Right forelimb (tissue), 1 donor: ENCODE data around the gene AKT1.

Experiments used
- DNase-seq: peaks from one replicate; pipeline ENCODE4 v3.0.0-alpha.2; 2018

The AKT1 gene

DNA sequence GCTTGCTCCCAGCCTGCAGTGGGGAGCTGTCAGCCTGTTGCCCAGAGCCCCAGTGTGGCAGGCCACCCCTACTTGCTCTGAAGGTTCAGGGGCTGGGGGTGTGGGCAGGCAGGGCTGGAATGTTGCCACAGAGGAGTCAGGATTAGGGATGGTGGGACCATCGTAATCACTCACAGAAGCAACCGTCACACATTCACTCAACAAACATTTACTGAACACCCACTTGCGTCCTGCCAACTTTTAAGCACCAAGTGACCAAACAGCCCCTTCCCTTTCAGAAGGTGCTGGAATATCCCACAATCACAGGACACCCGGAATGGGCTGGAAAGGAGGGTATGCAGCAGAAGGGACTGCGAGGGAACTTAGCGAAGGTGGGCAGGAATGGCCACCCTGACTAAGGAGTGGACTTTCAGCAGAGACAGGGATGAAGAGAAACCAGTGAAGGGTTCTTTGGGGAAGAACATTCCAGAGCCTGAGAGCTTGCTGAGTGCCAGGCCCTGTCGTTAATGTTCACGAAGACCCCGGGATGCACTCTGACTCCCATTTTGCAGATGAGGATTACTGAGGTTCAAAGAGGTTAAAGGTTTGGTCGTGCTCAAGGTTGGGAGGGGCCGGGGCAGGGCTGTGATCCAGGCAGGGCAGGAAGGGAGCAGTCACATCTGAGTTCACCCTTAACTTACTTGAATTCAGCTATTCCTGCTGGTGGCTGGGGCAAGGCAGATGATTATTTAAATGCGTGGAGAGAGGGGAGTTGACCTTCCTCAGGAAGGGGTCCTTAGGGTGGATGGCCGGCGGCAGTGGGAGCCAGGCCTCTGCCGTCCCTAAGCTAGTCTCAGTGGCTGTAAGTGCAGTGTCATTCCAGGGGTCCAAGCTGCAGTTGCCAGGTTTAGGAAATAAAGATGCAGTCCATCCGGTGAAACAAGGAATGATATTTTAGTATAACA lies 3.0 kb upstream of the AKT1 start:
- no peak for DNase-seq

DNA sequence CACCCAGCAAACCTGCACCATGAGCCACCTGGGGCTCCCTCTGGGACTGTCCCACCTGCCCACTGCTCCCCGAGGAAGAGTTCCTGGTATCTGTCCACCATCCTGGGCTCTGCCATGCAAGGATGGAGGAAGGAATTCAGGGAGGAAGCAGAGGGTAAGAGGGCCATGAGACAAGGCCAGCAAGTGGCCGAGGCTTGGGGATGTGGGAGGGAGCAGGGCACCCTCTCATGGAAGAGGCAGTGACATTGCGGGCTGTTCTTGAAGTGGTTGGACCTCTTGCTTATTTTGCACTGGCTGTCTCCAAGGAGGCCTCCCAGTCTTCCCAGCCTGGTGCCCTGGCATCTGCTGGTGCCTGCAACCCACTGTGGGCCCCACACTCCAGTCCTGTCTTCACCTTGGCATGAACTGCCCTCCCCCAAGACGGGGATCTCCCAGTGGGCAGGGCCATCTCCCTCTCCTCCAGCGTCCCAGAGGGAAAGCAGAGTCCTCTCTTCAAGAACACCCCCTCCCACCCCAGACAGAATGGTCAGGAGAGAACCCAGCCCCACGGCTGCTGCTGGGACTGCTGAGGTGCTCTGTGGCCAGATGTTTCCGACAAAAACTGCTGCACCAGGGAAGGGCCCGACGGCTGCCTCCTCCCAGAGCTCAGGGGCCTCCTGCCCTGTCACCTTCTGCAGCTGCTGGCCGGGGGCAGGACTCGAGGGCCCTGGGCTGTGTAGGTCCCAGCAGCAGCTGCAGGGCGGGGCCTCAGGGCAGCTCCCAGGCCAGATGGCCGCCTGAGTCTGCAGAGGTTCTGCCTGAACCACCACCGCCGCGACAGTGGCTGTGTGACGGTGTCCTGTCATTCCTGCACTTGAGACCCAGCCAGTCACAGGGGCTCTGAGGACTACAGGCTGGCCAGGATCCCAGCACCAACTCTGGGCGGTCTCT lies 1.8 kb upstream of the AKT1 start:
- peak; percentile 68 for DNase-seq

DNA sequence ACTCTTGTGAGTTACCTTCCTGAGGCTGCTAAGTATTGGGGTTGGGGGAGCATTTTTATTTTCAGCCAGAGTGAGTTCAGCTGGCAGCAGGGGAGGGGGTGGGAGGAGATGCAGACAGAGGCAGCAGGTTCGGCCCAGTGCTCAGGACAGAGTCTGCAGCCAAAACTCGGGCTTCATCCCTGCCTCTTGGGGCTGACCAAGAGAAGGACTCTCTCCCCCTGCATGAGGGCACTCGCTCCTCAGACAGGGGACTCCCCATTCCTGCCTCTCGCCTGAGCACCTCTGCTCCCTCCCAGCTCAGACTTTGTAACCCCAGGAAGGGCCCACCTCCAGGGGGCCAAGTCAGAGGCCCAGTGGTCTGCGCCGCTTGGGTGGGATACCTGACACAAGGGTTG lies 1.1 kb upstream of the AKT1 start:
- DNase-seq, result no peak

DNA sequence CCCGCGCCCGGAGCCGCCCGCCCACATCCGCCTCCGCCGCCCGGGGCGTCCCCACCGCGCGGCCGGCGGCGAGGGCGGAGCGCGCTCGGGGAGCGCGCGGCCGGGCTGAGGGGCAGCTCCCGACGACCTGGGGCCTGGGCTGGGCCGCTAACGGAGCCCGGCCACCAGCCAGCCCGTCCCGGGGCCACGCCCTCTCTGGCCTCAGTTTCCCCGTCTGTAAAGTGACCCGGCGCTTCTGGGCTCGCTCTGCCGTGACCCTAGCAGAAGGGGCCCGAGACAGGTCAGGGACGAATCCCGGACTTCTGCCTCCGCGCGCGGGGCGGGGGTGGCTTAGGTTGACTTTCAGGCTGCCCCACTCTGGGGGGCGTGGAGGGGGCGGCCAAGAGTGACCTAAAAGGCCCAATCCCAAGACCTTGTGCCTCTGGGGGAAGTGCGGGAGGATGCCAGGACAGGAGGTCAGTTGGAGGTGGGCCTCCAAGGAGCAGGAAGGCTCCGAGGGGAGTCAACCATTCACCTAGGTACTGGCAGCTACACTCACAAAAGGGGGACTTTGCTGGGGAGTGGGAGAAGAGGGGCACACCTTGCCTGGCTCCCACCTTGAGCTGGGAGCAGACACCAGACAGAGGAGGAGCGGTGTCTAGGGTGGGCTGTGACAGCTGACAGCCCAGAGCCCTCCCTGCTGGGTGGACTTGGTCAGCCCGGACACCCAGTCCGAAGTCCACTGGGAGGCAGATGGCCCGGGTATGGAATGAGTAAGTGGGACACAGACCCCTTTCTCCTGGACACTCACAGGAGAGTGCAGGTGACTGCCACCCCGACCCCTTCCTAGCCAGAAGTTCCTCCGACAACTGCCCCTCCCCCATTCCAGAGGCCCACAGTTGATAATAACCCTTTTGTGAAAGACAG lies 486 bp upstream of the AKT1 start:
- peak; percentile 70 for DNase-seq

DNA sequence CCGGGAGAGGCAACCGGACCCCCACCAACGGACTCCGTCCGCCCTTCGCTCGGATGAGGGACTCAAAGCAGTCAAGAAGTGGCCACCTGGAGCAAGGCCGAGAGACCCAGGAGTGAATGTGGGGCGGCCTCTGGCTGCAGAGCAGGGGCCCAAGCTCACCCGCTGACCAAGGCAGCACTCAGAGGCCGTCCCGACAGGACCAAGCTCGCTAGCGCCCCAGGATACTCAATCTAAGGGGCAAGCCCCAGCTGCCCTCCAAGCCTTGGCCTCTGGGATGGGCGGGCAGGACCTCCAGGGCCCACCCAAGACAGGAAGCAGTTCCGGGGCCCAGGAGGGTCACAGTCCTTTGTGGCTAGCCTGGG lies 936 bp downstream of the AKT1 start:
- no peak for DNase-seq

DNA sequence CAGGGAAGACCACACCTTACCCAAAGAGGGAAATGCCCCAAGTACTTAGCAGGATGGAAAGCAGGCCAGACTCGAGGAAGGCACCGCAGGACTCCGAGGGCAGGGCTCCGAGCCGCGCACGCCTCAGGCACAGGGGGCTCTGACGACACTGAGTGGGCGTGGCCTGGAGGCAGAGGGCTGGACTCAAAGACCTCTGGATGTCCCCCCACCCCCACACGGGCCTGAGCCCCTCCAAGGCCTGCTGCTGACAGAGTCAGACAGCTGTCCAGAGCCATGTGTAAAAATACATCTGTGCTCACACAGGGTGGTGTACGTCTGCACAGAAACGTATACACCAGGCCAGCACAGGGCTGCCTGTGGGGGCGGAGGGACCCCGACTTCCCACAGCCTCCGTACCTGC lies 1.4 kb downstream of the AKT1 start:
- peak; percentile 67 for DNase-seq

DNA sequence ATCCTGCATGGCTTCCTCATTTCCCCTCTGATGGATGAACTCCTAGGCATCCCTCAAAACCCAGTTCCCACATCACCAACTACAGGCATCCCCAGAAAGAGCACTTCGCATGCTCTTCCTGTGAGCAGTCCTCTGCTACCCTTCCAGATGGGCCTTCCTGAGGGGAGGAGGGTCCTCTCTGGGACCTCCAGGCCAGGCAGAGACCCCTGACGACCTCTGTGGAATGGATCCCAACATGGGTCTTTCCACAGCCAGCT lies 1.9 kb downstream of the AKT1 start:
- DNase-seq, result no peak

DNA sequence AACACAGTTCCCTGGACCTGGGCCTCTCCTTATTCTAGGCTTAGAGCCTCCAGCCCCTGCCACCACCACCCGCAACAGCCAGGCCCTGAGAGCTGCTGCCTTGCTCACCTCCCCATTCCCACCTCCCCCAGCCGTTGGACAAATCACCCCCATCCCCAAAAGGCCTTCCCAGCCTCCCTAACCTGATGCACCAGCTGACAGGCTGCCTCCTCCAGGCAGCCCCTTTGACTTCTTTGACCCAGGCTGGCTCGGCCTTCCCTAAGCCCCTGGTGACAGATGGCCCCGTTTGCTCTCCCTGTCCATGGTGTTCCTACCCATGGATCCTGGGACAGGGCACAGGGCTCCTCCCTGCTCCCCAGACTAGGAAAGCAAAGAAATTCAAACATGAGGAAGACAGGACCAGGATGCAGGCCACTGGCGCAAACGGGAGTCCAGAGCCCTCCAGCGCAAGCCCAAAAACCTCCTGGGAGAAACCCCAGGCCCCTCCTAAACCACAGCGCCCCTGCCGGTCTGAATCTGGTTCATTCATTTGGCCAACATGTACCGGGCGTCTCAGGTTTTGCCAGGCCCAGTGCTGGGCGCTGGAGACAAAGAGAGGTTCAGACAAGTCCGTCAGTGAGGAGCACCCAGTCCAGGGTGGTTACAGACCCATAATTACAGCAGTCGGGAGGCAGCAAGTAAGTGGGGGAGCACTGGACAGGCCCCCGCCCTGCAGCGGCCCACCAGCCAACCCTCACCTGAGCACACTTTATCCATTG lies 2.4 kb downstream of the AKT1 start:
- no peak for DNase-seq

DNA sequence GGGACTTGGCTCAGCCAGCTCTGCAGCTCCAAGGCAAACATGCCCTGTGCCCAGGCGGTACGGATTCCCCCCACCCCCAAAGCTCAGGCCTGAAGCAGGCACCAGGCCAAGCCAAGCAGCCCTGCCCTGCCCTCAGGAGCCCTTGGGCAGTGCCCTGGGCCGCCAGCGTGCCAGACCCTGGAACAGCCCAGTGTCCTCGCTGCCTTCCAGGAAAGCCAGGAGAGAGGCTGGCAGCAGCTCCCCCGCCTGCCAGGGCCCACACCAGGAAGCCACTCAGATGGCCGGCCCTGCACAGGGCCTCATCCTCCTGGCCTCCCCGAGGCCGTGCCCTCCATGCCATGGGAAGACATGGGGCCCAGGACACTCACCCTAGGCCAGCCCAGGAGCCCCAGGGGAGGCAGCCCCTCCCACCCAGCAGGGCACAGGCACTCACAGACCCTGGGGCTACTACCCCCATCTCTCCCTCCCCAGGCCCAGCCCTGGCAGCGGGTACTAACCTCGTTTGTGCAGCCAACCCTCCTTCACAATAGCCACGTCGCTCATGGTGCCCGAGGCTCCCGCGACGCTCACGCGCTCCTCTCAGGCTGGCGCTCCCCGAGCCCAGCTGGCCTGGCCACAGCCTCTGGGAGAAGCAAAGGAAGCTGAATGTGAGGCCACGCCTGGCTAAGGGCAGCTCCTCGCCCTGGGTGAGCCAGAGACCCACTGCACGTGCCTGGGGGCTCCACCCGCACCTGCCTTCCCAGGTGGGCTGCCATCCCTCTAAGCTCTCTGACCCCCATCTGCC lies 3.3 kb downstream of the AKT1 start:
- DNase-seq, result no peak

DNA sequence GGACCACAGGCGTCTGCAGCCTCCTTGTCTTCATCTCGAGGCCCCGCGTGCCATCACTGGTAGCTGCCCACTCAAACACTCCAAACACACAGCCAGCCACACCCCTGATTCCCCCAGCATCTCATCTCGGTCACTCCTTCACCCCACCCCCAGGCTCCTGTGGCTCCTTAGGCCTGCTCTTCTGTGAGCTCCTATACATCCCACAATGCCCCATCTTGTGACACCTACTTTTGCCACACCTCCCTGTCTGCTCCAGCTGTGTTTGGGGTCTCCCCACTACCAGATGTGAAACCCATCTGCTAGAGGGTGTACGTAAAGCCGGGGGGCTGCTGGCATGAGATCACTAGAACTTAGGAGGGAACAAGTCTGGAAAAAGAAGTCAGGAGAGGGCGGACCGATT lies 4.1 kb downstream of the AKT1 start:
- no peak for DNase-seq

DNA sequence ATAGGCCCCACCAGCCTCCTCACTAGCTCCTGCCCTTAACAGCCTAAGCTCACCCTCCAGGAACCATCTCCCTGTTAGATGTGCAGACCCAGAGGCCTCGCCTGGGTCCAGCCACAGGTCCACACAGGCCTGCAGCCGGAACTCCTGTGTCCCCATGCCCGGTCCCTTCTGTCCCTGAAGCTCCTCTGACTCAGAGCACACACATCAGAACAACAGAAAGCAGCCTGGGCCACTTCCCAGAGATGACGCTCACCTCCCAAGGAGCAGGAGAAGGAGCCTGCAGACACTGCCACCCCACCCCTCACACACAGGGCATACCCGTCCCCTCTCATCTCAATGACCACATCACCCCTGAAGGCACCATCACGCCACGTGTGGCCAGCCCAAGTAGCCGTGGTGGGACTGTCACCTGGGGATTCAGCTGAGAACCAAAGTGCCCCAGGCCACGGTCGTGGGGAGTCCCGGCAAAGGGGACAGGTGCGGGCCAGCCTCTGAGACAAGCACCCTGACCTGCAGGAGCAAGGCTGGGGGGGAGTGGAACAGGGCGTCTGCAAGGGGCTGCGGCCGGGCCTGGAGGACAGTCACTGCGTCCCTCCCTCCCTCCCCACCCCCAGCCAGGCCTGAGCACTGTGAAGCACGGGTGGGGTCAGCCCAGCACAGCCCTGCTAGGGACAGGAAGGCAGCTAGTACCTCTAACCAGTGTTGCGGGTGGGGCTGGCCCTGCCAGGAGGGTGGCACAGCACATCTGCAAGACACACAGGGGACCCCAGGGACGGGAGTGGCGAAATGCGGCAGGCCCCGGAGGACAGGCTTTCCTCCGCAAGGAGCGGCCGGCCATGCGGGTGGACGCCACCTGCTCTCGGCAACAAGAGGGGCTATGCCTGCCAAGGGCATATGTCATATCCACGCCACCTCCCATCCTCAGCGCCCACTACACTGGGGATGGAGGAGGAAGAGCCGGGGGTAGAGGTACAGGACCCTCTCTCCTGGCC lies 5.5 kb downstream of the AKT1 start:
- DNase-seq, result no peak

DNA sequence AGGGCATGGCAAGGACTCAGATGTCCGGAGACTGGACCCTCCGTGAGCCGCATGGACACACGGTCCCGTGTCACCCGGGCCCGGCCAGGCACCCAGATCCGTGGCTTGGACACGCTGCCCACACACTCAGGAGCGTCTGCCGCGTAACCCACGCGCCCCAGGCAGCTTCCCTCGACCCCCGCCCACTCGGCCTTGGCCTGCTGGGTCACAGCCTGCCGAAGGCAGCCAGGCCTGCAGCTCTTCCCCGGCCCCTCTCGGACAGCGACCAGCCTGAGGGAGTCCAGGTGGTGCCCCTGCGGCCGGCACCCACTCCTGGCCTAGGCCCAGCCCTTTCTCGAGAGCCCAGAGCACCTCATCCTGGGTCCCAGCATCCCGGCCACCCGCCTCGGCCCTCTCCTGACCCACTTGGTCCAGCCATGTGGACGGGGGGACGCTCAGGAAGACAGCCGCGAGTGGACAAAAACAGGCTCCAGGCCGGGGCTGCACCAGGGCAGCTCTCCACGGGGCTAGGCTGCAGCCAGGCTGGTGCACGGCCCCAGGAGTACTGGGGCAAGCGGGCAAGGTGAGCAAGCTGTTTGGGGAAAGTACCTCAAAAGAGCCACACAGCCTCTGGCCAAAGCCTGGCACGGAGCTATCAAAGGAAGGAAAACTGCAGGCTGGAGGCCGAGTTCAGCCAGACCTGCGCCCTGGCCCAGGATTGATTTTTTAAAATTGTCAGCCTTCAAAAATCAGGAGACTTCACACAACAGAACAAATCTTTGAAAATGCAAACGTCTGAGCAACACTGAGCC lies 6.5 kb downstream of the AKT1 start:
- DNase-seq, result no peak

DNA sequence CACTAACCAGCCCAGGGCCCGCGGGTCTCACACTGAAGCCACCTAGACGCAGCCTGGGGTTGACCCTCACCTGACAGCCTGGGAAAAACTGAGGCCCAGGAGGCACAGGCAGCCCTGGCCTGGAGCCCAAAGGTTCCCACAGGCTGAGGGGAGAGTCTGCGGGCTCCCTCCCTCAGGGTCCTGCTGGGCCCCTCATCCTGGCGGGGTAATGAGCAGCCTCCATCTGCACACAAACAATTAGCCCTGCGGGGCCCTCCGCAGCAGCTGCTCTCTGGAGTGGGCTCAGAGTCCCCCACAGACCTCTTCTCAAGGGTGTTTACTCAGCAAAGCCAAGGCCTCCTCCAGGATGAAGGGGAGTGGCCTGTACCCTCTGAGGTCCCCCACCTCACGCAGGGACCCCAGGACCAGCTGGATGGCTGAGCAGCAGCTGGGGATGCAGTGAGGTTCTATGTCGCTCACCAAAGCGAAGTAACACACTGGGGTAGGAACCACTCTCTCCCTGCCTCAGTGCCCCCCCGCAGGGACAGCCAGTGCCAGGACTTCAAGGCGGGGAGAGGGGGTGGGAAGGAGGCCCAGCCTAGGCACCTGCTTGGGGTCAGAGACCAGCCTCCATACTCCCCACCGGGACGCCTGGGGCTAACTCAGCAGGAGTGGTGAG lies 7.3 kb downstream of the AKT1 start:
- no peak for DNase-seq

DNA sequence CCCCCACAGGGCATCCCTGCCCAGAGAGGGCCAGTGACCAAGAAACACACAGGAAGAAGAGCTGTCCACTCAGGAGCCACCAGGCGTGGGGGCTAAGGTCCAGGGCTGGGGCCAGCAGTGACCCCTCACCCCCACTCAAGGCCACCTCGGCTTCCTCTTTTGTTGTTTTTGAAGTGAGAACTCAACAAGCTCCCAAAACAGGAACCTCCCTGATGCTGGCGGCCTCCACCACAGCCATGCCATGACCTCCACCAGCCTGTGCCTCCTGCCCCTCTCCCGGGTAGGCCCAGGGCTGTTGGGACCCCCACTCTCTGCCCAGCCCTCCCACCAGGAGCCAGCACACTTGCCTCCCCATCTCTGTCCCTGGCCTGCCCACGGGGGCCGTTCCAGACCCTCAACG lies 7.8 kb downstream of the AKT1 start:
- no peak for DNase-seq

DNA sequence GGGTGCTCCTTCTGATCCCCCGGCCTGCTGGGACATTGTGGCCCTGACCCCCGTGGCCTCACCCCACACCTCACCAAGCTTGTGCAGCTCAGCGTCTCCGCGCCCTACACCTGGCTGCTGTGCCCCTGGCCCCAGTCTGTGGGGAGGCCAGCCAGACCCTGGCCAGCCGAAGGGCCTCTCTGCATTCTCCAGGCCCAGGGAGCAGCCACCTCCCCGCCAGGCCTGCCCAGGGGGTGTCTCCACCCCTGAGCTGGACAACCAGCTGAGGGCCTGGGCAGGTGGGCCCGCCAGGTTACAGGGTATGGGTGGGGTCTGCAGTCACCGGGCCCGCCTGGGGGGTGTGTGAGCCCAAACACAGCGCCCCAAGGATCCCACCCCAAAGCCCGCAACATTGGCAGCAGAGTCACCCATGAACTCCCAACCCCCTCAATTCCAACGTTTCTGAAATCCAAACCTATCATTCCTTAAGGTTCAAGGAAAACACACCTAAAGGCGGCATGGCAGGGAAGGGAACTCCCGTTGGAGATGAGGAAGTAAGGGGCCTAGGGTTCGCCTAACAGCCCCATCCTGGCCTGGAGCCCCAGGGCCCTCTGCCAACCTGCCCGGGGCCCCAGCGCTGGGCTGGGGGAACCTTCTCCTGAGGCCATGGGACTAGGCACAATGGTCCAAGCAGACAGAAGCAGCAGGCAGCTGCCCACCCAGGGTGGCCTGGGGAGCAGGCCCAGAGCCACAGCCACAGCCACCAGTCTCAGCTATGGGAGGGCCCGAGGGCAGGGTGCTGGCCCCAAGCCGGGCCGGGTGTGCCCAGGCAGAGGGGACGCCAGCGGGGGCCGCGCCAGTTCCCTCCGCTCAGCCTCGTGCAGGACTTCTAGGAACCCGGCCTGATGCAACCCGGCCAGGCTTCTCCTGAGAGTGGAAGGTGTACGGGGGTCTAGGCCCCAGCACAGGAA lies 8.5 kb downstream of the AKT1 start:
- DNase-seq, result no peak

DNA sequence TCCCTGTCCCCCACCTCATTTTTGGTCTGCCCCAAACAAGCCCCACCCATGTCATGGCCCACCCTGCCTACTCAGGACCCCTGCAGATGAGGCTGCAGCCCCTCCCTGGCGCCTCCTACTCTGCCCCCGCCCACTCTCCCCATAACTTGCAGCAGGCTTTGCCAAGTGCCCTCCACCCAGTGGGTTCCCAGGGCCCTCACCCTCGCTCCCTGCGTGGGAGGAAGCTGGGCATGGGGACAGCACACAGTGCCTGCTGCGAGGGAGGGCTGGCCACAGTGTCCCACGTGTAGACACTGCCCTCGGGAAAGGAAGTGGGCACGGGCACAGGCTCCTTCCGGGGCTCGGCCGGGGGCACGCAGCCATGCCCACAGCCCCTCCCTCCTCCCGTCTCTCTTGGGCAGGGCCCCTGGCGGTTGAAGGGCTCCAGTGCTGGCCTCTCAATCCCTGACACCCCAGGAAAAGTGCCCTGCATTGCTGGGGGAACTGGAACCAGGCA lies 9.4 kb downstream of the AKT1 start:
- no peak for DNase-seq

DNA sequence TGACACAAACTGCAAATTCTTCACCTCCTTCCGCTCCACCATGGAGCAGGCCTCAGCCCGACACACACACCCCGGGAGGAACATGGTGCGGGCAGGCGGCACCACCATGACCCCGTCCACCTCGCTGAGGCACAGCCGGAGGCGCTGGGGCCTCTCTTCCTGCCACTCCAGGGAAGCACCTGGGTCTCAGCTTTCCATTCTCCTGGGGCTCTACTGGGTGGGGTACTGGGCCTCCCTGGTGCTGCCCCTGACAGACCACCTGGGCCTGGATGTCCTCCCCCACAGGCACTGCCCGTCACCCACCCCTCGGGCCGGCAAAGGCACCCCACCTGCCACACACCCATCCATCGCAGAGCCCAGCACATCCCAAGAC lies 9.9 kb downstream of the AKT1 start:
- no peak for DNase-seq
